Measurements from ENCODE around the gene ISG20L2.

DNA sequence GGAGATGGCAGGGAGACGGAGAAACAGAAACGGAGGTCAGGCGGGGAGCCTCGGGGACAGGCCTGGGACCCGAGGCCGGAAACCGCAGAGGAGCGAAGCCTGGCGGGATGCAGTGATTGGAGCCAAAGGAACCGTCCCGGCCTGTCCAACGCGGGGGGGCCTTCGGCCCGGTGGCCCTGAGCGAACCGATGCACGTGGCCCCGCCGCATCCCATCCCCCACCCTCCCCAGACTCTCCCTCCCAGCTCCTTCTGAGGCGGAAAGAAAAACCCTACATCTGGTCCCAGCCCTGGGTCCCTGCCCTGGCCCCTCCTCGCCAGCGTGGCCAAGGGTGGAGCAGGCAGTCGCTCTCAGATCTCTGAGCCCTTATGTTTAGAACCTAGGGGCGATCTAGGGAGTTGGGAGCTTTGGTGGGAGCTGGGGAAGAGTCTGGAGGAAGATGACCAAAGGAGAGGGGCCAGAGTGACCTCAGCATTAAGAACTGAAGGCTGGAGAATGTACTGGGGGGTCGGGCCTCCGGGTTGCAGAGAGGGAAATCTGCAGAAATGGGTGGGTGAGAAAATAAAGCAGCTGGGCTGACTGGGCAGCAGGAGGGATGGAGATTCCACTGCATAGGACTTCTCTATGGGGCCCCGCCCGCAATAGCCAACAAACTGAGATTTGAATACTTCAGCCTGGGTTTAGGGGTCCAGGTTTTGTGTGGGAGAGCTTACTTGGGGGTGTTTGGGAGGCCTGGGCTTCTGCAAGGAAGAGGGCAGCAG, 21.7 kb downstream of the ISG20L2 start:
- TF ChIP-seq, protein P1, sequence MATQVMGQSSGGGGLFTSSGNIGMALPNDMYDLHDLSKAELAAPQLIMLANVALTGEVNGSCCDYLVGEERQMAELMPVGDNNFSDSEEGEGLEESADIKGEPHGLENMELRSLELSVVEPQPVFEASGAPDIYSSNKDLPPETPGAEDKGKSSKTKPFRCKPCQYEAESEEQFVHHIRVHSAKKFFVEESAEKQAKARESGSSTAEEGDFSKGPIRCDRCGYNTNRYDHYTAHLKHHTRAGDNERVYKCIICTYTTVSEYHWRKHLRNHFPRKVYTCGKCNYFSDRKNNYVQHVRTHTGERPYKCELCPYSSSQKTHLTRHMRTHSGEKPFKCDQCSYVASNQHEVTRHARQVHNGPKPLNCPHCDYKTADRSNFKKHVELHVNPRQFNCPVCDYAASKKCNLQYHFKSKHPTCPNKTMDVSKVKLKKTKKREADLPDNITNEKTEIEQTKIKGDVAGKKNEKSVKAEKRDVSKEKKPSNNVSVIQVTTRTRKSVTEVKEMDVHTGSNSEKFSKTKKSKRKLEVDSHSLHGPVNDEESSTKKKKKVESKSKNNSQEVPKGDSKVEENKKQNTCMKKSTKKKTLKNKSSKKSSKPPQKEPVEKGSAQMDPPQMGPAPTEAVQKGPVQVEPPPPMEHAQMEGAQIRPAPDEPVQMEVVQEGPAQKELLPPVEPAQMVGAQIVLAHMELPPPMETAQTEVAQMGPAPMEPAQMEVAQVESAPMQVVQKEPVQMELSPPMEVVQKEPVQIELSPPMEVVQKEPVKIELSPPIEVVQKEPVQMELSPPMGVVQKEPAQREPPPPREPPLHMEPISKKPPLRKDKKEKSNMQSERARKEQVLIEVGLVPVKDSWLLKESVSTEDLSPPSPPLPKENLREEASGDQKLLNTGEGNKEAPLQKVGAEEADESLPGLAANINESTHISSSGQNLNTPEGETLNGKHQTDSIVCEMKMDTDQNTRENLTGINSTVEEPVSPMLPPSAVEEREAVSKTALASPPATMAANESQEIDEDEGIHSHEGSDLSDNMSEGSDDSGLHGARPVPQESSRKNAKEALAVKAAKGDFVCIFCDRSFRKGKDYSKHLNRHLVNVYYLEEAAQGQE (IDR thresholded peaks at IDR 0.05; ENCODE audit: unreplicated experiment), result no peak
- TF ChIP-seq, protein P2, sequence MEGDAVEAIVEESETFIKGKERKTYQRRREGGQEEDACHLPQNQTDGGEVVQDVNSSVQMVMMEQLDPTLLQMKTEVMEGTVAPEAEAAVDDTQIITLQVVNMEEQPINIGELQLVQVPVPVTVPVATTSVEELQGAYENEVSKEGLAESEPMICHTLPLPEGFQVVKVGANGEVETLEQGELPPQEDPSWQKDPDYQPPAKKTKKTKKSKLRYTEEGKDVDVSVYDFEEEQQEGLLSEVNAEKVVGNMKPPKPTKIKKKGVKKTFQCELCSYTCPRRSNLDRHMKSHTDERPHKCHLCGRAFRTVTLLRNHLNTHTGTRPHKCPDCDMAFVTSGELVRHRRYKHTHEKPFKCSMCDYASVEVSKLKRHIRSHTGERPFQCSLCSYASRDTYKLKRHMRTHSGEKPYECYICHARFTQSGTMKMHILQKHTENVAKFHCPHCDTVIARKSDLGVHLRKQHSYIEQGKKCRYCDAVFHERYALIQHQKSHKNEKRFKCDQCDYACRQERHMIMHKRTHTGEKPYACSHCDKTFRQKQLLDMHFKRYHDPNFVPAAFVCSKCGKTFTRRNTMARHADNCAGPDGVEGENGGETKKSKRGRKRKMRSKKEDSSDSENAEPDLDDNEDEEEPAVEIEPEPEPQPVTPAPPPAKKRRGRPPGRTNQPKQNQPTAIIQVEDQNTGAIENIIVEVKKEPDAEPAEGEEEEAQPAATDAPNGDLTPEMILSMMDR (conservative IDR thresholded peaks at IDR 0.05; ENCODE audit: low read depth in 2 of 2), result no peak
- TF ChIP-seq ZNF462 (CRISPR knock-in tag; IDR thresholded peaks at IDR 0.05), result no peak
- TF ChIP-seq EZH2 (IDR thresholded peaks at IDR 0.05; ENCODE audit: low read depth, unreplicated experiment), result no peak
- TF ChIP-seq ETS1 (IDR thresholded peaks at IDR 0.05), result no peak
- TF ChIP-seq CREB1 (CRISPR knock-in tag; IDR thresholded peaks at IDR 0.05; ENCODE audit: low read depth), result no peak
- no peak for TF ChIP-seq POLR2AphosphoS5 (IDR thresholded peaks at IDR 0.05; ENCODE audit: low read depth)
- no peak for TF ChIP-seq JUNB (IDR thresholded peaks at IDR 0.05; ENCODE audit: unreplicated experiment)
- no peak for TF ChIP-seq NANOG (IDR thresholded peaks at IDR 0.05; ENCODE audit: borderline replicate concordance)

All from GM23338 (cell line).